Kidney capillary endothelial cell (primary cell): ENCODE measurements around the gene MAFF.
"Not testable (repeated sequence)": the region's sequence is repeated elsewhere in the genome, so short reads cannot be mapped to it uniquely, and the experiment has no call there.

Experiments
- DNase-seq: peaks from one replicate; pipeline ENCODE4 v3.0.0-alpha.2; 2018; ENCODE audit warnings: low spot score

MAFF gene

GRCh38 chr22:38201711-38202436 lies at the start of gene MAFF:
TSS of gene MAFF (plus strand) at chr22:38201994. CDS start at chr22:38213854, 11,860 bp downstream.
- peak; percentile 95 for DNase-seq

- DNase-seq = no peak
These were observed 47.8 kb upstream of the MAFF start for GRCh38 chr22:38153821-38154562.

DNA sequence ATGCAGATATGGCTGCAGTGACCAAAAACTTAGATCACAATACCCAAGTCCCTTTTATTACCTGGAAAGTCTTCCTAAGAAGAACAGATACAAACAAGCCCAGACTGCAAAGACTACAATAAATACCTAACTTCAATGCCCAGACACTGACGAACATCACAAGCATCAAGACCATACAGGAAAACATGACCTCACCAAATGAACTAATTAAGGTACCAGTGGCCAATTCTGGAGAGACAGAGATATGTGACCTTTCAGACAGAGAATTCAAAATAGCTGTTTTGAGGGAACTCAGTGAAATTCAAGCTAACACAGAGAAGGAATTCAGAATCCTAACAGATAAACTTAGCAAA lies 47.3 kb upstream of the MAFF start:
- DNase-seq = not testable (repeated sequence)

DNA sequence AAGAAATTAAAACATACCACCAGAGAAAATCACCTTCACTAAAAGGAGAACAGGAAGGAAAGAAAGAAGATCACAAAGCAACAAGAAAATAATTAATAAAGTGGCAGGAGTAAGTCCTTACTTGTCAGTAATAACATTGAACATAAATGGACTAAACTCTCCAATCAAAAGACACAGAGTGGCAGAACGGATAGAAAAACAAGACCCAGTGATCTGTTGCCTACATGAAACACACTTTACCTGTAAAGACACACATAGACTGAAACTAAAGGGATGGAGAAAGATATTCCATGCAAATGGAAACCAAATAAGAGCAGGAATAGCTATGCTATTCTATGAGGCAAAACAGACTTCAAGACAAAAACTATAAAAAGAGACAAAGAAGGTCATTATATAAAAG lies 46.1 kb upstream of the MAFF start:
- no peak for DNase-seq

GRCh38 chr22:38162881-38163843 lies 38.6 kb upstream of the MAFF start:
- DNase-seq = no peak

- DNase-seq = no peak
These were observed 37.8 kb upstream of the MAFF start for GRCh38 chr22:38163844-38164550.

DNA sequence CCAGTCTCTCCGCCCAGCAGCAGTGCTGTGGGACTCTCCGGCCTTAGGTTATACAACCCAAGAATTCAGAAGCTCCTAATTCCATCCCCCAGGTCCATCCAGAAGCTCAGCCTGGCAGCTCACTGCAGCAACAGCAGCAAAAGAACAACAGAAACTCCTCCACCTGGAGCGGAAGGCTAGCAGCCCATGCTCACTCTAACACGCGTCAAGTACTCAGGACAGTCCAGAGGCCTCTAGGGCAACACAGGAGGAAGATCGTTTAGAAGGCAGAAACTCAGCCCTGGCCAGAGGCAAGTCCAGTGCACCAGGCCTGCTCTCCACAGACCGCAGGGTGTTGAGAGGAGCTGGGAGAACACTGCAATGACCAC lies 37.3 kb upstream of the MAFF start:
- no peak for DNase-seq

- DNase-seq = no peak
These were observed 35.7 kb upstream of the MAFF start for GRCh38 chr22:38165922-38166593.

- DNase-seq = no peak
These were observed 33.8 kb upstream of the MAFF start for GRCh38 chr22:38167988-38168407.

DNA sequence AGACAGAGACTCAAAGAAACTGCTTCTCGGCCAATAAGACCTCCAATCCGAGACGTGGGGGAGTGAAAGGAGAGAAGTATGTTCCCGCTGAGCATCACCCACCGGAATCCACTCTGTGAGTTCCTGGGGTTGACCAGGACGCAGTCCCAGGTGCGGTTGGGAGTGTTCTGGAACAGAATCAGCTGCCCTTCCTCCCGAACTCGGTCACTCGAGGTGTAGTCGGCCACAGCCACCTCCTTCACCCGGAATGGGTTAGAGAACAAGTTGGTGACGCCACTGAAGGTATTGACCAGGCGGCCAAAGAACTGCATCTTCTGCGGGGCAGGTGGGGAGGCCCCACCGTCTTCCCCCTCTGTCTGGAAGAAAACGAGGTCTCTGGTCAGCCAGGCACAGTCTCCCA lies 32.7 kb upstream of the MAFF start:
- no peak for DNase-seq

DNA sequence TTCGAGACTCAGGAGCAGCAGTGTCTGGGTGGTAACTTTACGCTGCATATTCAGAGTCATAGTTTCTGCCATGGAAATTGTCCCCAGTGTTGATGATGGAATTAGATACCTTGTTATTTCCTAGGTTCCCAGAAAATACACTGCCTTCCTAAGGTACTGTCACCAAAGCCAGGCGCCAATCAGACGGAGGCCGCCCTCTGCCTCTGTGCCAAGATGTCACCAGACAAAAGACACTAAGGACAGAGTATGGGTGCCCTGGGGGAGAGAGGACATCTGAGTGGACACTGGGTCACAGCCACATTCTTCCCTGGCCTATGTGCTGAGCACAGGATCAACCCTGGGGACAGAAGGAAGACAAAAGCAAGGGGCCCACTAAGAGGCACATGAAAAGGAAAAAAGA lies 31.3 kb upstream of the MAFF start:
- no peak for DNase-seq

GRCh38 chr22:38171927-38172831 lies 29.6 kb upstream of the MAFF start:
- peak; percentile 61 for DNase-seq

- peak; percentile 90 for DNase-seq
These were observed 28.8 kb upstream of the MAFF start for GRCh38 chr22:38172832-38173640.

DNA sequence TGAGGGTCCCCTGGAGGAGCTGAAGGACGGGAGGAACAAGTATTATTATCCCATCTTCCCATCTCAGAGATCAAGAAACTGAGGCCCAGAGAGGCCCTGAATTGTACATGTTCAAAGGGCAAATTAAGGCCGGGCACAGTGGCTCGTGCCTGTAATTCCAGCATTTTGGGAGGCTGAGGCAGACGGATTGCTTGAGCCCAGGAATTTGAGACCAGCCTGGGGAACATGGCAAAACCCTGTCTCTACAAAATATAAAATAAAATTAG lies 28.2 kb upstream of the MAFF start:
- no peak for DNase-seq

GRCh38 chr22:38174626-38175025 lies 27.2 kb upstream of the MAFF start:
- DNase-seq = no peak

DNA sequence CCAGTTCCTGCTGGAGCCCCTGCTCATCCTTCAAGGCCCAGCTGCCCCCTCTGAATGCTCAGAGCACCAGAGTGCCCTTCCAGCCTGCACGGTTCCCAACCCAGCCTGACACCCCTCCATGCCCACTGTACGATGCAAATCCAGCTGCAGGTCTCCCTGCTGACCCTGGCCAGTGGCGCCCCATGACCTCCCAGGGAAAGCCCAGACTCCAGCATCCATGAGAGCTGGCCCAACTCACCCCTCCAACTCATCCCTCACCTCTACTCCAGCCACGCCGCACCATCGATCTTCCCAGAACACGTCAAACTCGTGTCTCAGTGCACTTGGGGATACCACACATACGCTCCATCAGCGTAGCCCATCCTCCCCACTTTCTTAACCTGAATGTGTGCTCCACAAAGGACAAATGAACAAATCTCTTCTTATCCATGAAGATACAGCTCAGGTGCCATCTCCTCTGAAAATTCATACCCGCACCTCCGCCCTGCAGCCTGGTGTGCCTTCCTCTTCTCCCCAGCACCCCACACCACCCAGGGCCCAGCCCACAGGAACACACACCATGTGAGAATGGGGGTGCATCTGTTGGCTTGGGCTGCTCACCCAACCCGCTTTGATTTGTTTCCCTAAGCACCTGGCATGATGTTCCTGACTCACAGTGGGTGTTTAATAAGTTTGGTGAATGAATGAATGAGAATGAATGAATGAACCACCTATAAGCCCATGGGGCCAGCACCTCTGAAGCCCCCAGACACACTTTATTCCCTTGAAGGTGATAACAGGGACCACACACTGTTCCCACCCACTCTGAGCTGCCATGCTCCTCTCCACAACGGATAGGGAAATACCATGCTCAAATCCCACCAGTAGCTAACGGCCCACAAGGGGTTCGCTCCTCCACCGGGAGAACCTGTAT lies 26.3 kb upstream of the MAFF start:
- DNase-seq = no peak

- peak; percentile 99 for DNase-seq
These were observed 25.5 kb upstream of the MAFF start for GRCh38 chr22:38176170-38176741.

GRCh38 chr22:38177044-38177443 lies 24.8 kb upstream of the MAFF start:
- no peak for DNase-seq
